GM12864 (cell line): Measurements from ENCODE around the gene IQSEC1.
A peak's percentile ranks its signal among the peaks of the same experiment; 100 is the strongest.

Experiments used
- DNase-seq: peaks from one replicate; pipeline ENCODE4 v3.0.0-alpha.2; 2011; ENCODE audit warnings: low read depth
- H3K4me3 ChIP-seq: 2 replicates; pipeline ENCODE4 v1.5.1; 2011; ENCODE audit warnings: mild to moderate bottlenecking, low read depth, low read length, control low read depth
- CTCF ChIP-seq: IDR thresholded peaks from 2 replicates; pipeline ENCODE4 v1.5.1; 2011; ENCODE audit warnings: low read depth, mild to moderate bottlenecking, moderate library complexity, low read length, control low read depth, inconsistent platforms; ENCODE audit errors: missing control alignments

The IQSEC1 gene

DNA sequence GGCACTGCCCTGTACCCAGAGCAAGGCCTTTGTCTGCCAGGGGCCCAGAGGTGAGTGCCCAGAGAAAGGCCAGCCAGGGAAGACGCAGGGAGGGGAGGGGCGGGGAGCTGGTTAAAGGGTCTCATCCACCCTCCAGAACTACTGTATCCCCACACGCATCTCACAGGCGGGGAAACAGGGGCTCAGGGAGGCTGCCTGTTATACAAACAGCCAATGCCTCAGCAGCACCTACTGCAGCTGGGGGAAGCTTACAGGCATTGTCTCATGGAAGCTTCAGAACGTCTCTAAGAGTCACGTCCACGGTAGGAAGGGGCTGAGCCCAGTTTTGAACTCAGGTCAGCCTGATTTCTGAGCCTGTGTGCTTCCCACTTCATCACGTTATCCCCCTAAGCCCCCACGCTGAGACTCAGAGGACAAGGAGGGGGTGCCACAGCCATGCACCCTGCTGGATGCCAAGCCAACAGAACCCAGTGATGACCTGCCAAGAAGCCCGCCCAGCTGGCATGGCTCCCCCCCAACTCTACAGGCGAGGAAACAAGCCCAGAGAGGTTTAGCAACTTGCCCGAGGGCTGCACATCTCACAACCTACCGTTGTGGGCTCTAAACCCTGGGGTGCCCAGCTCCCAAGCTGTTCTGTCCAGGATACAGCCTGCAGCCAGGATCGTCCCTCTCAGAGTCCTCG, 54.5 kb downstream of the IQSEC1 start:
- DNase-seq: no peak
- H3K4me3 ChIP-seq: no peak overlapping the region
- no peak for TF ChIP-seq CTCF

- no peak for TF ChIP-seq CTCF
- no peak for DNase-seq
- H3K4me3 ChIP-seq: no peak overlapping the region
Measured at GRCh38 chr3:13018043-13018451, 55.2 kb downstream of the IQSEC1 start.

DNA sequence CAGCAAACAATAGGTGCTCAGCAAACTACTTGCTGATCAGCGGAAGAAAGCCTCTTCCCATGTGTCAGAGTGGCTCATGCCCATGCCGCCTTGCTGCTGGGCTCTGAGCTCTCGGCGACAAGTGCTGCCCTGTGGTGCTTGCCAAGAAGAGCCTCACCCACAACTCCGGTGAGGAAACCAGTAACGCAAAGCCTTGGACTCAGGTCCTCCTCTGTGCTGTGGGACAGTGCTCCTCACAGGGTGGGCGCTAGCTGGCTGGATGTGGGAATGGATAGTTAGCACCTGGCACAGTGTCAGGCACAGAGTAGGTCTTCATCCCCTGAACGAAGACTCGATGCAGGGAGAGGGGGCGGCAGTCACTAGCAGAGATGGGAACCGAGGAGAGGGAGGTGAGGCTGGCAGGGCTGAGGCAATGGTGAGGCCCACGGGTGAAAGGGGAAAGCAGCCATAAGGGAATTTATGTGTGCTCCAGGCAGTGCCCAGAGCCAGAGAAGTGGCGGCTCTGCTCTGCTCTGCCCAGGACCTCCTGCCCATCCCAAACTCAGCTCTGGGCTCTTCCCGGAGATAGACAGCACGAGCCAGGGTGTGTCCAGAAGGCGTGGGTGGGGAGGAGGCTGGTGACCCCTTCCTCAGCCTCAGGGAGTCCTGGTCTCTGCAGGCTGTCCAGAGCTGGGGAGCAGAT, 55.7 kb downstream of the IQSEC1 start:
- H3K4me3 ChIP-seq: no peak overlapping the region; the same call in 1 of the 2 replicates
- no peak for DNase-seq
- no peak for TF ChIP-seq CTCF

- no peak for DNase-seq
- H3K4me3 ChIP-seq: peak overlapping the region; percentile 54
- TF ChIP-seq CTCF: no peak
Measured at GRCh38 chr3:13016721-13017255, 56.4 kb downstream of the IQSEC1 start.

DNA sequence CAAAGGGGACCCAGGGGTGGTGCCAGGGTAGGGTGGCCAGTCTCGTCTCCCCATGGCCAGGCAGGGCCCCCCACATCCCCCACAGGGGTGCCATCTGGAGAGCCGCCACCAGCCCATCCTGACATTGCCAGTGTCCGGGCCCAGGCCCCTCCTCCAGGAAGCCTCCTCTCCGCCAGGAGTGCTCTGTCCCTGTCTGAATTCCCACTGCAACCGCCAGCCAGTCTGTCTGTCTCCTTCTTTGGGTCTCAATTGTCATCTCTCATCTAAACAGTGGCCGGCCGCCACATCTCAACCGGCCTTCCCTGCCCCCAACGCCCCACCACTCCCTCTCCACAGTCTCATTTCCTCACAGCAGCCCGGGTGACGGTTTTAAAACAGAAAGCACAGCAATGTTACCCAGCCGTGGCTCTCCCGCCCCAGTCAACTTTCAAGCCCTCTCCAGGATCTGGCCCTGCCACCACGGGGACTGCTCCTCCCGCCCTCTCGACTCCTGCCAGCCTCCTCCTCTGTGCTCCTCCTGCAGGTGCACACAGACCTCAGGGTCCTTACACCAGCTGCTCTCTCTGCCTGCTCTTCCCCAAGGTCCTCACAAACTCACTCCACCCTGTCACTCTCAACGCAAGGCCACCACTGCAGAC, 57.0 kb downstream of the IQSEC1 start:
- peak overlapping the region; percentile 54 for H3K4me3 ChIP-seq
- peak; percentile 75 for DNase-seq
- TF ChIP-seq CTCF: no peak

DNA sequence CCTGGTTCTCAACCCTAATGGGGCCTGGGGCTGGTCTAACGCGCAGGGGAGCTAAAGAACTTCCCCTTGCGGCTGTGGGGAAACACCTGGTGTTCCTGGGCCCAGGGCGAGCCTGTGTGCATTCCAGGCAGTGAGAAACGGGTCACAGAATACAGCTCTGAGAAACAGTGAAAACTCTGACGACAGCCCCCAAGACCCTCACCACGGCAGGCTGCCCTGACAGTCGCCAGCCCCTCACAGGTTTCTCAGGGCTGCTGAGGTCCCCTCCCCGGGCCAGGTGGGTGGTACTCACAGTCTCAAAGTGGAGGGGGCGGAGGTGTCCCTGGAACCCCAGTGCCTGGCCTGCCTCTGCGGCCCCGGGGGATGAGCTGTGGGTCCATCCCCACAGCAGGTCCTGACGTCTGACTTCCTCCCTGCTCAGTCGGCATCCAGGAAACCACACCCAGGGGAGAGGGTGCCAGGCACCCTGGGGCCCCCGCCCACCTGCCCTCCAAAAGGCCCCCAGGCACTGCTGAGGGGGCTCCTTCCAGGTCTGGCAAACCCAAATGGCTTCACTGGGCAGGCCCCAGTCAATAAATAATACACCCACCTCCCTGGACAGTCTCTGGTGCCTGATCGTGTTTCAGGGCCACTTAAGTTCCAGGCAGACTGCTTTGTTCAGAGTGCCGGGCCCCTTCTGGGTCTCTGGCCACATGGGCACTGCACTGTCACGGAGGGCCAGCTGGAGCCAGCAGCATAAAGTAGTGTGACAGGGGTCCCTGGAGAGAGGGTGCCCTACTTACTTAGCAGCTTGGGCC, 57.7 kb downstream of the IQSEC1 start:
- no peak for TF ChIP-seq CTCF
- no peak for DNase-seq
- H3K4me3 ChIP-seq: peak overlapping the region; percentile 54
